ENCODE data around the gene H6PD. TPM values are rescaled to one million over a fixed set of nuclear protein-coding genes. Genes with fewer than 3 reads are reported as not detected.

H6PD gene
- total and polyA plus RNA-seq, 2 experiments from 2014 or later = 1.2 to 4.7 TPM

DNA sequence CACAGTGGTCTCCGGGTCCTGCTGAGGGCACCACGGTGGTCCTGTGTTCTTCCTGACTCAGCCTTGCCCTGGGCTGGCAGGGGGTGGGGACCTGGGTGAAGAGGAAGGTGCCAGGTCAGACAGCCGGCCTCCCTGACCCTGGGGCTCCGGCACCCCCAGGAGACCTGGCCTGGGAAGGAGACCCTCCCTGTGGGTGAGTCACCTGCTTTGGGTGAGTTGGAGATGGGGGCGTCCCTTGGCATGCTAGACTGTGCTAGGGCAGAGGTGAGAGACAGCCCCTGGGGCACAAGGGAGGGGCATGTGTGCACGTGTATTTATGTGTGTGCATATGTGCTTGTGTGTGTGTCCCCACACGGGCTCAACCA lies 81.5 kb downstream of the H6PD start (continued):
- no peak for TF ChIP-seq ZNF462 (CRISPR knock-in tag; IDR thresholded peaks at IDR 0.05)

GRCh38 chr1:9316512-9316911 lies 81.9 kb downstream of the H6PD start:
- H3K9me2 ChIP-seq (ENCODE audit: insufficient read depth) = no peaks in the 10 kb centered on the region
- H3K27me3 Mint-ChIP-seq (ENCODE audit: insufficient read depth, low read depth, poor library complexity) = peaks cover 19% of the 10 kb centered on the region
- no peak overlapping the region for H3K27ac ChIP-seq (ENCODE audit: low read depth)
- TF ChIP-seq JUNB (IDR thresholded peaks at IDR 0.05; ENCODE audit: unreplicated experiment) (no peak), ZNF462 (CRISPR knock-in tag; IDR thresholded peaks at IDR 0.05) (no peak), REST (IDR thresholded peaks at IDR 0.05; ENCODE audit: unreplicated experiment) (no peak)
- H3K27ac Mint-ChIP-seq = no peak overlapping the region; the same call in 1 of the 2 replicates
- no peak overlapping the region for H3K4me3 ChIP-seq
- H2AFZ ChIP-seq = no peak overlapping the region
- no peaks in the 10 kb centered on the region for H3K36me3 ChIP-seq (ENCODE audit: insufficient read depth)
- H3K4me1 ChIP-seq (ENCODE audit: insufficient read depth) = peaks cover 24% of the 10 kb centered on the region
- H3F3A ChIP-seq (replicated peaks; ENCODE audit: low read depth) = 0 out of 2 replicates have a peak, but pooled peaks cover 1% of the 10 kb centered on the region
- H3K4me1 Mint-ChIP-seq = peaks cover 32% of the 10 kb centered on the region
- H3K79me2 ChIP-seq (replicated peaks; ENCODE audit: insufficient read depth) = no peaks in the 10 kb centered on the region
- no peaks in the 10 kb centered on the region; the same call in 2 of the 3 replicates for H3K9me3 Mint-ChIP-seq
- no peaks in the 10 kb centered on the region for H3K36me3 Mint-ChIP-seq (ENCODE audit: low read depth)
- no peak for ATAC-seq
- H4K20me1 ChIP-seq (replicated peaks; ENCODE audit: insufficient read depth) = no peaks in the 10 kb centered on the region
- H3K27me3 ChIP-seq (ENCODE audit: insufficient read depth) = no peaks in the 10 kb centered on the region
- H3K4me2 ChIP-seq = no peak overlapping the region
- H3K4me3 Mint-ChIP-seq = no peak overlapping the region
- DNase-seq (ENCODE audit: low spot score) = no peak
